GM18507 (cell line): ENCODE measurements around the gene C3orf49.

Experiments
- DNase-seq: peaks from one replicate; pipeline ENCODE4 v3.0.0; 2011; ENCODE audit warnings: low read depth; ENCODE audit not compliant: insufficient read length; ENCODE audit errors: extremely low spot score
- FAIRE-seq: peaks from 2 replicates; lab custom pipeline; 2011; peaks lifted over from hg19 to GRCh38; lab: Jason Lieb, UNC

Gene C3orf49

GRCh38 chr3:63876260-63876659 lies 57.2 kb downstream of the C3orf49 start:
- no peak for FAIRE-seq
- no peak for DNase-seq

GRCh38 chr3:63877737-63878393 lies 58.8 kb downstream of the C3orf49 start:
- FAIRE-seq, result no peak

GRCh38 chr3:63878394-63879060 lies 59.4 kb downstream of the C3orf49 start:
- FAIRE-seq (no peak), DNase-seq (no peak)

More at GRCh38 chr3:63877737-63878393, 58.8 kb downstream of the C3orf49 start:
- no peak for DNase-seq

DNA sequence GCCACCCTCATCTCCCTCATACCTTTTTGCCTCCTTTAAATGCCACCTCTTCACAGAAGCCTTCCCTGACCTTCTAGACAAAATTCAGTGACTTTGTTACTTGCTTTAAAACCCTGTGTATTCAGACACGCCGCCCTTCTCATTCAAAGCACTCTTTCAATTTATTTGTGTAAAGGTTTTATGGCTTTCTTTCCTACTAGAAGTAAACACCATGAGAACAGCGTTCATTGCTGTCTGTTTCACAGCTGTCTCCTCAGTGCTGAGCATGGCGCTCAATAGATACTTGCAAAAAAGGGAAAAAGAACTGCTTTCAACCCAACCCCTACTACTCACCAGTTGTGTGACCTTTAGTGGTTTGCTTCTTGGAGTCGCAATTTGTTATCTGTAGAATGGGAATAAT lies 61.6 kb downstream of the C3orf49 start:
- DNase-seq, result no peak
- no peak for FAIRE-seq

DNA sequence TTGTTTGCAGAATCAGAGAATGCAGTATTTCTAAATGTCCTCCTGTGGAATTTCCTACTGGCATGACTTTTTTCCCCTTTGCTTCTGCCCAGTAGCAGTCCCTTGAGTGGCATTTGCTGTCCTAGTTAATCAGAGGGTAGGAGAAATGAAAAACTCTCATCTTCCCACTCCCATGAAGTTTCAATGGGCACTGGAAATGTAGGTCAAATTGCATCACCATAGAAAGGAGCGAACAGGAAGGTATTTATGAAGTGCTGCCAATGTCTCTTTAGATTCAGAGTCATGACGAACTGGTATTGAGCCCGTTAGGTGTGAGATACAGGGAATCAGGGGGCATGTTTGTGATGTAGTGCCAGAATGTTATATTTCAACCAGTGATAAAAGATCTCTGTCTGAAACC lies 67.8 kb downstream of the C3orf49 start:
- no peak for FAIRE-seq
- no peak for DNase-seq

GRCh38 chr3:63891518-63891917 lies 72.4 kb downstream of the C3orf49 start:
- FAIRE-seq, result no peak

DNA sequence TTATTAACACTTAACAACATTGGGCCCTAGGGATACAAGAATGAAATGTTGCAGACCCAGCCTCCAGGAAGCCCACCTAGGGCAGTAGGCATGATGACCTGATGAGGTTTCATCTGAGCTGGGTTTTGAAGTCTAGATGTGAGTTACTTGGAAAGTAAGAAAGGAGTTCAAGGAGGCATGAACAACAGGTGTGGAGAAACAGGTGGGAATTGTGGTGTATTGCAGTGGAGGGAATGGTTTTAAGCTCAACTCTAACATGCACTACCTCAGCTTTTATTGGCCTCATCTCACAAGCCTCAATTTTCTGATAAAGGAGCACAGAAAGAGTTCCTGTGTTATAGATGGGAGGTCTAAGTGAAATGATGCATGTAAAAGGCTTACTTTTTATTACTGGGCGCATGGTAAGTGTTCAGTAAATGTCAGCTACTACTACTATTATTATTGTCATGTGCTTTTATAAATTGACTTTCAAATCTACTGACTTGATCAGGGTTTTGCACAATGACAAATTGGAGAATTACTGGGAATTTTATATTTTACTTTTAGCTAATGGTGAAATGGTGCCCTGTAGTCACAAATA lies 73.8 kb downstream of the C3orf49 start:
- FAIRE-seq, result no peak

More at GRCh38 chr3:63891518-63891917, 72.4 kb downstream of the C3orf49 start:
- DNase-seq, result no peak

DNA sequence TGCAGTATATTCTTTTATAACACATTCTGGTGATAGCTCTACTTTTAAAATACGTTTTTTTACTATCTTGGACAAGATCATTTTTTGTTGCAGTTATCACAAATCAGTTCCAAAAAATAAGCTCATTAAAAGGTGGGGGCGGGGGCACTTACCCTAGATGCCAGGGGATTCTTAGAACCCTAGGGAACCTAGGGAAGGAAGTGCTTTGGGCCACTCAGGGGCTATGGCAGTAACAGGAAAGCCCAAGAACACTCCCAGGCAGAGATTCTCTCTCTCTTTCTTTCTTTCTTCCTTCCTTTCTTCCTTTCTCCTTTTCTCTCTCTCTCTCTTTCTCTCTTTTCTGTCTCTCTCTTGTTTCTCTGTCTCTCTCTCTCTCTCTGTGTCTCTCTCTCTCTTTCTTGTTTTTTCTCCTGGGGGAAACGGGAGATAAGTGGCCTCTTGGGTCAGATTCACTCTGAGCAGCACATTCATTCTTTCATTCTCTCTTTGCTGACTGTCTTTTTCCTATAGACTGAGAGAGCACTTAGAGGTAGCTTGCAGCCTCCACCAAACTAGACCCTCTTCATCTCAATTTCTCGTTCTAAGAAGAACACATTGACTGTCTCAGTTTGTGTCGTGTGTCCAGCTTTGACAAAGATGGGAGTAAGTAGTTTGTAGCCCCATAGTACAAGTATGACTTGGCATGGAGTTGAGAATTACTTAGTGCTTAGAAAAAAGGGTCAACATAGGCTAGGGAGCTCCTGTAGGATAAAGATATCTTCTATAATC lies 76.5 kb downstream of the C3orf49 start:
- FAIRE-seq, result peak; percentile 53
- DNase-seq, result no peak

More for the DNA sequence above, 73.8 kb downstream of the C3orf49 start:
- no peak for DNase-seq

DNA sequence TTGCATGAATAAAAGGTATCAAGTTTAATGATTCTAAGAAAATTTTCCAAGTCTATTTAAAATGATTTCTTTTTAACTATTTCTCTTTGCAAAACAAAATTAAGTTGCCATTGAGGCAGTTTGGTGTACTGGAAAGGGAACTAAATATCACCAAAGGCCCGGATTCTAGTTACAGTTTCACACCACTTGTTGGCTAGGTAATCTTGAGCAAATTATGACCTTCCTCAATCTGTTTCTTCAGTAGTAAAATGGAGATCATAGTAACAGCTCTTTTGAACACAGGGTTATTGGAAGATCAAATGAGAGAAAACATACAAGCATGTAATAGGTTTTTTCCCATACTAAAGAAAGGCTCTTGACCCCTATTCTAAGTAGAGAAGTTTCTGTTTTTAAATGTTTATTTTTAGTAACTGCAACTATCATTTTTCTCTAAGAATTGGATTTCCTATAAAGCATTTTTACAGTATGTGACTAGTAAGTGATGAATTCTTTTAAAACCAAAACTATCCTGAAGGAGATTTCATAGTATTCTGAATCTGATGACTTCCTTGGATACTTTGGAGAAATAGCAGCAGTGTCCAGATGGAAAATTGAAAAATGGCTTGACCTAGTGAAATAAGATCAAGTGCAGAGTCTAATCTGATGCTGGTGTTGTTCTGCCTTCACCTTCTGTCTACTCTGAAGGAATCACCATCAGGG lies 77.4 kb downstream of the C3orf49 start:
- FAIRE-seq, result peak; percentile 67
- DNase-seq, result no peak
